Mesodermal cell (in vitro differentiated cells): ENCODE results near the gene SLC45A1.
"Not testable (repeated sequence)": the region's sequence is repeated elsewhere in the genome, so short reads cannot be mapped to it uniquely, and the experiment has no call there.

Source experiments
- H3K27ac ChIP-seq: 2 replicates; pipeline ENCODE4 v1.7.0; 2013; ENCODE audit warnings: mild to moderate bottlenecking, low read depth, low read length, moderate library complexity; ENCODE audit not compliant: severe bottlenecking
- H3K36me3 ChIP-seq: 2 replicates; pipeline ENCODE4 v1.7.1; 2013; ENCODE audit warnings: mild to moderate bottlenecking, low read length, moderate library complexity; ENCODE audit not compliant: control insufficient read depth, insufficient read depth
- H3K4me1 ChIP-seq: one replicate; pipeline ENCODE4 v1.7.1; 2013; ENCODE audit warnings: mild to moderate bottlenecking, low read length; ENCODE audit not compliant: insufficient read depth, control insufficient read depth, poor library complexity, severe bottlenecking
- H3K4me3 ChIP-seq: 2 replicates; pipeline ENCODE4 v1.7.0; 2013; ENCODE audit warnings: low read length, control low read depth, mild to moderate bottlenecking; ENCODE audit not compliant: insufficient read depth, poor library complexity, severe bottlenecking; ENCODE audit errors: extremely low read depth
- H3K9me3 ChIP-seq: 2 replicates; pipeline ENCODE4 v1.7.1; 2013; ENCODE audit warnings: mild to moderate bottlenecking, low read length, moderate library complexity; ENCODE audit not compliant: control insufficient read depth
- WGBS, 2 experiments: methylation state at CpG; one replicate each; pipeline ENCODE4 v1.1.5; 2013; ENCODE audit warnings: missing lambda C conversion rate in 2 of 2; ENCODE audit not compliant: insufficient coverage in 2 of 2; 5-methylcytosine and 5-hydroxymethylcytosine counted together

SLC45A1 gene

DNA sequence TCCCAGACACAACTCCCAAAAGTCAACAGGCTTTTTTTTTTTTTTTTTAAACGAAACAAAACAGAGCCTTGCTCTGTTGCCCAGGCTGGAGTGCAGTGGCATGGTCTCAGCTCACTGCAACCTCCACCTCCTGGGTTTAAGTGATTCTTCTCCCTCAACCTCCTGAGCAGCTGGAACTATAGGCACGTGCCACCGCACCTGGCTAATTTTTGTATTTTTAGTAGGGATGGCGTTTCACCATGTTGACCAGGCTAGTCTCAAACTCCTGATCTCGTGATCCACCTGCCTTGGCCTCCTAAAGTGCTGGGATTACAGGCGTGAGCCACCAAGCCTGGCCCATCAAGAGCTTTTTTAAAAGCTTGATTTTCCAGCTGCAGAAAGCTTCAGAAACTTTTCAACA, 62.4 kb downstream of the SLC45A1 start:
- peaks cover 59% of the 10 kb centered on the region for H3K36me3 ChIP-seq
- 96 to 98% methylated on average over 4 to 5 of the region's 6 CpGs for whole genome bisulfite sequencing, 2 experiments
- H3K4me1 ChIP-seq: peaks cover 31% of the 10 kb centered on the region
- H3K27ac ChIP-seq, H3K4me3 ChIP-seq, H3K9me3 ChIP-seq: not testable (repeated sequence)

DNA sequence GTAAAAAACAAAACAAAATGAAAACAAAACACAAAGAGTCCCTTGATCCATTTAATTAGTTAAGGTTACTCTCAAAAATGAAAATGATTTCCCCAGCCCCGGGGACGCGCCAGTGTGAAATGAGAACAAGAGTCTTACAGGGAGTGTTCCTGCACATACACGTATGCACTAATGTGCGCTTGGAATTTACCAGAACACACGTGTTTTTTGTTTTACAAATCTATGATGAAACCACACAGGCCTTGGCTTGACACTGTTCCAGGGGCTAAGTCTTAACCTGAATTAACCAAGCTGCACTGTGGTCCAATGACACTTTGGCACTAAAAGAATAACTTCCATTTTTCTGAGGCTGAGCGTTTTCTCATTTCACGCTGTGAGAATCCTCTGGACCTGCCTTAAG, 63.7 kb downstream of the SLC45A1 start:
- Histone ChIP-seq H3K4me1 (peaks cover 37% of the 10 kb centered on the region), H3K36me3 (peaks cover 54% of the 10 kb centered on the region), H3K27ac (peak overlapping the region; percentile 10), H3K9me3 (no peaks in the 10 kb centered on the region), H3K4me3 (no peak overlapping the region)
- WGBS, 2 experiments: 95 to 98% methylated on average over 5 to 8 of the region's 8 CpGs

DNA sequence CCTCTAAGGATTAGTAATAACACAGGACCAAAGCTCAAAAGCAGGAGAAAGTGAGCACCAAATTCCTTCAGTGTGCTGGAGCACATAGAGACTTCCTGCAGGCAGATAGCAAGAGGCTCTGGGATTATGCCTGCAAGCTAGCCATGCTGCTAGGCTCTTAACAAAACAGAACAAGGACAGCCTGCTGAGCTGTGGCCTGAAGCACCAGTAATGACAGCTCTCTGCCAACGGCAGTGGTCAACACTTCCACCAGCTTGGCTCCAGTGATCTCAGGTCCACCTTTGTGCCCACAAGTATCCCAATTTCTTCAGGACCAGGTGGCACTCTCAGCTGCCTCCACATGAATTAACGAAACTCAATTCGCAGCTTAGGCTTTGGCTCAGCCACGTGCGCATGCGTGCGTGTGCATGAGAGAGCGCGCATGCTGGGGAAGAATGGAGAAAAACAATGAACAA, 64.2 kb downstream of the SLC45A1 start:
- peaks cover 51% of the 10 kb centered on the region for H3K36me3 ChIP-seq
- peak overlapping the region; percentile 12 for H3K27ac ChIP-seq
- peaks cover 41% of the 10 kb centered on the region for H3K4me1 ChIP-seq

DNA sequence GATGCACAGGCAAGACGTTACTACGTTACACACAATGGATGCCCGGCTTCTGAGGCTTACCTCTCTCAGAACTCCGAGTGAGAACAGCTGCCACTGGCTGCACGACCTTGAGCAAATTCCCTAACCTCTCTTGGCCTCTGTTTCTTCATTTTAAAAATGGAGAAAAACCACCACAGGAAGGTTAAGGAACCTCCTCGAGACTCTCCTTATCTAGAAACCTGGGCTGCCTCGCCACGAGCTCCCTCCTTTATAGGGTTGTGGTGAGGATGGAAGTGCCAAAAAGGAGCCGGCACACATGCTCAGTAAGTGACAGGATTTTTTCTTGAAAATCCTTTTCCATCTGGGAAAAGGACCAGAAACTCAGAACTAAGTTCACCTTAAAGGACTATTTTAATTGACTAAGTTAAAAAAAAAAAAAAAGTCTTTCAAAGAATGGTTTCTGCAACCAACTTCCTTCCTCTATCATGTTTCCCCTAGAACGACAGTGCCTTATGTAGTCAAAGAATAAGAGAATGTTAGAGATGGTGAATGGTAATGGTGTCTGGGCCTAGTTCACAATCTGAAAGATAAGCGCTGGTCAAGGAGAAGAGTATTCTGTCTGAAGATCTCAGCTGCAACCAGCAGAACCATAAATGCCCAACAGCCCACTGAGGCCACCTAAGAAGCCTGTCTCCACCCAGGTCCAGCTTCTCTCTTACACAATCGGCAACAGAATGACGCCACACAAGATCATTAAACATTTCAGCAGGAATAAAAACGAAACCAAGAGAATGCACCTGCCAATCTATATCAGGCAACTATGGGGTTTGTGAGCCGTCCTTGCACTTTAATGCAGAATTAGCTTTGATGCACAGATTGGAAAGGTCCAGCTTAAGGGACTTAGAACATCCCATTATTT, 64.9 kb downstream of the SLC45A1 start:
- WGBS, 2 experiments: 91 to 98% methylated on average over 10 to 12 of the region's 15 CpGs
- Histone ChIP-seq H3K36me3 (peaks cover 49% of the 10 kb centered on the region), H3K27ac (peak overlapping the region; percentile 12), H3K4me1 (peaks cover 42% of the 10 kb centered on the region), H3K4me3 (no peak overlapping the region), H3K9me3 (no peaks in the 10 kb centered on the region)

More for the DNA sequence above, 64.2 kb downstream of the SLC45A1 start:
- Histone ChIP-seq H3K9me3 (no peaks in the 10 kb centered on the region), H3K4me3 (no peak overlapping the region)
- WGBS, 2 experiments: 79 to 89% methylated on average over 6 to 9 of the region's 9 CpGs

DNA sequence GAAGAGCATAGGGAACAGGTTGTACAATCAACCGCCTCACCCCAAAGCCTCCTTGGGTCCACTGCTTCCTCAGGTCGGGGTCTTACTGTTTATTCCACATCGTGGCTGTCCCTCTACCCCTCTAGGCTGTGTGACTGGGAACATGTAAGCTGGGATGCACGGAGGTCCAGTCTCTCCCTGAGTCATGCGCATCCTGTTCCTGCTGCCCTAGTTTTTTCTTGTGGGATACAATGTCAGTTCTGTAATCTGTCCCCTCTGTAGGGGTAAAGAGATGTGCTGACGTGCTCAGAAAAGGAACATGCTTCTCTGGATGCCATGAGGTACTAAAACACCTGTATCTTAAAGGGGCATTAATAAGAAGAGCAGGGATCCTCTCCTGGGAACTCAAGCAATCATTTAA, 66.2 kb downstream of the SLC45A1 start:
- 89 to 95% methylated on average over 5 to 6 of the region's 6 CpGs for WGBS, 2 experiments
- Histone ChIP-seq H3K4me1 (peaks cover 42% of the 10 kb centered on the region), H3K27ac (peak overlapping the region; percentile 63)

DNA sequence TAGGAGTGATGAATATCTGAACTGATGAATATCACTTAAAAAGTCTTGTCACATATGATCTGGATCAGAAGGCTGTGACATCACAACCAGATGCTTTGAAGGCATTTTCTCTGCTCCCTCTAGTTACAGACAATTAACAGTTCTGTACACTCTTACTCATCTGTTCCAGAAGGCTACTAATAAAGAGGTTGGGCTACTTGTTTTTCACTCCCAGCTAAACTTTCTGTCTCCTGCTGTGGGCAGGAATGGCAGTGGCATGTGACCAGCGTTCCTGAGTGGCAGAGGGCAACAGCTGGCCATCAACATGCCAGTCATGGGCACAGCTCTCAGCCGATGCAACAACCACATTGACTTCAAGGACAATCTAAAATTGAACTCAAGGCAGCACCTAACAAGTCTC, 66.7 kb downstream of the SLC45A1 start:
- H3K36me3 ChIP-seq: peaks cover 50% of the 10 kb centered on the region
- WGBS, 2 experiments: 80 to 95% methylated on average over 2 of the region's 2 CpGs
- H3K4me3 ChIP-seq: no peak overlapping the region
- H3K4me1 ChIP-seq: peaks cover 42% of the 10 kb centered on the region
- H3K9me3 ChIP-seq: no peaks in the 10 kb centered on the region
- peak overlapping the region; percentile 63 for H3K27ac ChIP-seq

More for the DNA sequence above, 66.2 kb downstream of the SLC45A1 start:
- no peak overlapping the region for H3K4me3 ChIP-seq
- peaks cover 50% of the 10 kb centered on the region for H3K36me3 ChIP-seq
- H3K9me3 ChIP-seq: no peaks in the 10 kb centered on the region

DNA sequence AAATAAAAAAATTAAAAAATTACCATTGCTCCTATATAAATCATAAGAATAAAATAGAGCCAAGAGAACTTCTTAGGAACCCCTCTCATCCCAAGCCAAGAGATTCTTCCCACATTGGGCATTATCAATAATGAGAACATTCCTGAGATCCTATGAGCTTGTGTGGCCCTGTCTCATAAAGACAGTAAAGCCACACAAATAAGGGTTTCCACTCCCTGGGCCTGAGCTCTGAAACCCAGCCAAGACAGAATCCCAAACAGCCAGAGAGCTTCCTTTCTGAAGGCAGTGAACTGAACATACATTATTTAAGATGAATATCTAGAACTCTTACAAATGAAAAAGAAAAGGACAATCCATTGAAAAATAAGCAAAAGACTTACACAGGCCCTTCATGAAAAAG, 68.3 kb downstream of the SLC45A1 start:
- Histone ChIP-seq H3K4me1 (peaks cover 43% of the 10 kb centered on the region), H3K4me3 (no peak overlapping the region), H3K36me3 (peaks cover 55% of the 10 kb centered on the region), H3K27ac (peak overlapping the region; percentile 43), H3K9me3 (no peaks in the 10 kb centered on the region)

DNA sequence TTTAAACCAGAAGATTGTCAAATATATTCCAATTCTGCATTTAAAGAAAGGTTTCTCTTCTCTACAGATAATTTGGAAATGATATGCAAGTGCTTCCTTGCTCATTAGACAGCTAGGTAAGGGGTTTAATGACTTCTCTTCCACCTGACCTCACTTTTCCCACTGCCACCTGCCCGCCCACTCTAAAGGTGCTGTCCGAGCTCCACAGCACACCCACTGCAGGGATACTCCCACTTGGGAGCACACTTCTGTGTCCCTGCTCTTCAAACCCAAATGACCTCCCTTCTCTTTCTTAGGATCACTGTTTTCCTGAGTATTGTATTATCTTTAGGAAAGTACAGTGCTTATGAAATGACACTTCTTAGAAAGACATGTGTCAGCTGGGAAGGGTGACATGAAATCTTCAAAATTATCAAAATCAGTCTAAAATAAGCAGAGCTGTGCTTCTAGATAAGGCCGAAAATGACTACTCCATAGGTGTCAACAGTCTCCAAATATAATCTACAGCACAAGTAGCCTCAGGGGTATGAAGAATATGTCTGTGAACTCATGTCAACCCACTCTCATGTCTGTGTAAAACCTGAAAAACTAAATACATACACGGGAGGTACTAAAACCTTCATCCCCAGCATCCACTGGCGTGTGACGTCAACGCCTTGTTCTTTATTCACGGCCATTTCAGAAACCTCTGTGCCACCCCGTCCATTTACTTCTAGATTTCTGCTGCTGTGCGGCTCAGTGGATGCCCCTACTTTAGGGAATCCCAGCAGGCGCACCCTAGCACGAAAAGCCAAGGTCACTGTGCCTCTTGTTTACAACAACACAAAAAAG, 71.0 kb downstream of the SLC45A1 start:
- WGBS, 2 experiments: 90 to 98% methylated on average over 8 to 9 of the region's 12 CpGs
- H3K27ac ChIP-seq: no peak overlapping the region
- no peaks in the 10 kb centered on the region for H3K9me3 ChIP-seq
- H3K4me1 ChIP-seq: peaks cover 29% of the 10 kb centered on the region
- H3K36me3 ChIP-seq: peaks cover 59% of the 10 kb centered on the region
- no peak overlapping the region for H3K4me3 ChIP-seq

DNA sequence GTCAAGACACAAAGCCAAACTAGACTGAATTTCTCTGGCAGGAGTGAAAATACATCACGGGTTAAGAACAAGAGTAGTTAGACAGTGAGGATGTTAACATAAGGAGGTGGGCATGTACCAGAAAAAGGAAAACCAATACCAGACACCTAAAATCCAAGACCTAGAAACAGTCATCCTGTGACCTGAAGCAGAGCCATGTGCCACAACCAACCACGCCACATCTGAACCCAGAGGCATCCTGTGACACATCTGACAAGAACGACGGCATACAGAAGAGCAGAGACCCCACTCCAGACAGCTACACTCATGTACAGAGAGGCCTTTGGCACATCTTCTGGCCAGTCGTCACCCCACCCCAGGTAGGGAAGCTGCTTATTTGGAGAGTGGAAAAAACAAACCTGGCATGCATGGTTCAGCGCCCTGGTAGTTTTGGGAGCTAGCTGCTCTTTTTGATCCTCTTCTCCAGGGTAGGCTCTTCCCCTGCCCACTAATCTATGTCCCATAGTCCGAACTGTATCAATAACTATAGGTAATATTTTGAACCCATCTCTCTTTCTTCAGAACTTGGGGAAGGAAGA, 72.1 kb downstream of the SLC45A1 start:
- WGBS, 2 experiments: 83 to 86% methylated on average over 1 of the region's 7 CpGs
- H3K9me3 ChIP-seq: no peaks in the 10 kb centered on the region
- peaks cover 19% of the 10 kb centered on the region for H3K4me1 ChIP-seq

DNA sequence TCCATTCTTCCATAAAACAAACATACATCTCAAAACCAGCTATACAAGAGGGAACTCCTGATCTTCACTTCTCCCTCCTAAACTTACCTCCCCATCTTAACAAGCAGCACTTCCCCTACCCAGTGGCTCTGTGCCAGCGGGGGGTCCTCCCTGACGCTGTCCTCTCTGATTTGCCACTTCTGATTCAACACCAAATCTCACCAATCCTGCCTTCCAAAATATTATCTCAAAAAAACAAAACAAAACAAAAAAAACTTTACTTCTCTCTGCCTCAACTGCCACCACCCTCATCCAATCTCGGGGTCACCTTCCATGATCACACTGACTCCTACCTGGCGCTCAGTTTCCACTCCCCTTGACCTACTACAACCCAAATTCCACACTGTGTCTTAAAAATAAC, 72.8 kb downstream of the SLC45A1 start:
- Histone ChIP-seq H3K36me3 (peaks cover 66% of the 10 kb centered on the region), H3K27ac (no peak overlapping the region), H3K4me3 (no peak overlapping the region), H3K9me3 (no peaks in the 10 kb centered on the region), H3K4me1 (peaks cover 20% of the 10 kb centered on the region)
- WGBS, 2 experiments: 84 to 92% methylated on average over 4 of the region's 4 CpGs

More for the DNA sequence above, 72.1 kb downstream of the SLC45A1 start:
- Histone ChIP-seq H3K27ac (no peak overlapping the region), H3K36me3 (peaks cover 66% of the 10 kb centered on the region), H3K4me3 (no peak overlapping the region)
